HG02852 (cell line): ENCODE results near the gene SND1.
A peak's percentile ranks its signal among the peaks of the same experiment; 100 is the strongest.

ENCODE experiments used
- ATAC-seq: cut with Tn5 transposase; IDR thresholded peaks from one replicate; pipeline ENCODE4 v1.9.1; 2021; ENCODE audit warnings: mild to moderate bottlenecking, moderate library complexity; ENCODE audit not compliant: unreplicated experiment

SND1 gene

DNA sequence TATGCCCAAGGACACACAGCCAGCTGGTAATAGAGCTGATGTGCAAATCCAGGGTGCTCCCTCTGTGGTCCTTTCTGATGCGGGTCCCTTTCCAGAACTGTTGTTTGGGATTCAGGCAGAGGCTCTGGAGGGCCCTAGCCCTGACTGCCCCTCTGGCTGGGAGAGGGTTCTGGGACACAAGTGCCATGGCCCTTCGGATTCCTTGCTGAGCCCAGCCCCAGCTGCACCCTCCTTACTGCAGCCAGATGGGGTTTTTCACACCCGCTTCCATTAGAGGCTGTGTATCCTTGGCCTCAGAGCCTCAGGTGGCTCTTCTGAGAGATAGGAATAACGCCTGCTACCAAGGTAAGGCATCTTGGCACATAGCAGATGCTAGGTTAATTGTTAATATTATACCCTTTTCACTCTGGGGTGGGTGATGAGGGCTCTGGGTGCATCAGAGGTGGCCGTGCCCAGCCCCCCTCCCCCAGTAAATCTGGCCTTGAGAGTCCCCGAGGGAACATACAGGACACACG lies 469.0 kb downstream of the SND1 start:
- ATAC-seq = no peak

DNA sequence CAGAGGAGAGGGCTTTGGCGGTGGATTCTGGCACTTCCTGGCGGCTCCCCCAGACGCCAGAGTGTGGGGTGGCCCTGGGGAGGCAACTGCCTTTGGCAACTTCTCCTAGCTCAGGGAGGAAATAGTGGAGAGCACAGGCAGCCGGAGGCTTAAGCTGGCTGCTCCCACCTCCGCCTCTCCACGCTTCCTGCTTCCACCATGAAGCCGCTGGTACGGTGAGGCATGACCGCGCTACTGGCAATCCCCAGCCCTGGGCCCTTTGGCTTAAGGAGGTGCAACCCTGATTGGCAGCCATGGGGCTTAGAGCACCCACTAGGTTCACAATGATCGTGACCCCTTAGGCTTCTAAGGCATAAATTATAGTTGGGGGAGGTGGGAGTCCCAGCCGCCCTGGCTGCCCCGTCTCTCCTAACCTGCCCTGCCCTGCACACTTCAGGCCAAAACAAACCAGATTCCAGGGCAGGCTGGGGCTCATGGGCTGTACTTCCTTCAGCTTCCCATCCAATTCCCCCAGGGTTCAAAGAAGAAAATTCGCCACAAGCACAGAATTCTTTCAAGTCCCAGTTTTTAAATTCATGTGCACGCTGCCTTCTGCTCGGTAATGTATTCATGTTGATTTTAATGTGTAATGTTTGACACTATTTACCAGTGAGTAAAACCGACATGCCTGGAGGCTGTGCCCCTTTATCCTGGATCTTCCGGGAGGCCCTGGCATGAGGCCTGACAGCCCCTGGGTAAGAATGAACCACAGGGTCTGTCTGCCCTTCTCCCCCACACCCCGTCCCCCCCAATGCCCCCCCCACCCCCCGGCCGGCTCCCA lies 469.9 kb downstream of the SND1 start:
- ATAC-seq = no peak

DNA sequence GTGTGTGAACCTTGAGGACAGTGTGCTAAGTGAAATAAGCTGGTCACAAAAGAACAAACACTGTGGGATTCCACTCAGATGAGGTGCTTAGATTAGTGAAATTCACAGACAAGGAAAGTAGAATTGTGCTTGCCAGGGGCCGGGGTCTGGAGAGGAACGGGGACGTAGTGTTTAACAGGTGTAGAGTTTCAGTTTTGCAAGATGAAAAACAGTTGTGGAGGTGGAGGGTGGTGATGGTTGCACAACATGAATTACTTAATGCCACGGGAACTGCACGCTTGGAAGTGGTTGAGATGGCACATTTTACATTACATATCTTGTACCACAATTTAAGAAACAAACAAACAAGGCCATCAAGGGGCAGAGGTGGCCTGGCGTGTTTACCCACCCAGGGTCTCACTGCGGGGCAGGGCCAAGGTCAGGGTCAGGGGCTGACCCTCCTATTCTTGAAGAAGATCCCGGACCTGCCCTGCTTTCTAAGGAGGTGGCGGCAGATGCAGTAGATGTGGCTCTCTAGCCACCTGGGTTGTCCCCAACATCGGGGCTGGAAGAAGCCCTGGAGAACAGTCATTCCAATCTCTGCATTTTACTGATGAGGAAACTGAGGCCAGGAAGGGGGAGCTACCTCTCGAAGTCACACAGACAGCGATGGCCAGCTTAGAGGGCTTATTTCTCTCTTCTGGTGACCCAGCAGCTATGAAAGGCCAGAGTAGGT lies 470.7 kb downstream of the SND1 start:
- no peak for ATAC-seq

DNA sequence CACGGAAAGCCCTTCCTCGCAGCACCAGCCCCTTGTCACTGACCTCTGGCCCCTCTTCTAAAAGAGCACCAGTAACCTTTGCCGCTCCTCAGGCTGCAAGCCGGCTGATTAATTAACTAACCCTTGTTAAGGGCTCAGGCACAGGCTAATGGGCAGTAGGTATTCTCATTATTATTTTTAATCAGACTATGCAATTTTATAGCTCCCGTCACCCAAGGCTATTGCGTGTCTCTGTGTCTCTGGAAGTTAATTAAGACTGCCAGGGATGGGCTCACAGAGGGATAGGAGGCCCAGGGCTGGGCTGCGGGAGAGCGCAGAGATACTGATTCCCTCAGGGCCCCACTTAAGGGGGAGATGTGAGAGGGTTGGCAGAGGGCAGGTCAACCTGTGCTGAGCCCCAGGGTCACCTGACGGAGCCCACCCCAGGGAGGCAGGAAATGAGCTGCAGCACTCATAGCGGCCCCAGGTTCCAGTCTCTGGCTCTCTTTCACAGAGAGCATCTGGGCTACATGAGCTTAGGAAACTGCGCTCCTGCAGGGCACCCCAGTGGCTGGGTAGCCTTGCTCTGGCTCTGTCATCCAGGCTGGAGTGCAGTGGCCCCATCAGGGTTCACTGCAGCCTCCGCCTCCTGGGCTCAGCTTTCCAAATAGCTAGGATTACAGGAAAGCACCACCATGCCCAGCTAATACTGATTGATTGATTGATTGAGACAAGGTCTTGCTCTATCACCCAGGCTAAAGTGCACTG lies 471.5 kb downstream of the SND1 start:
- ATAC-seq = no peak

DNA sequence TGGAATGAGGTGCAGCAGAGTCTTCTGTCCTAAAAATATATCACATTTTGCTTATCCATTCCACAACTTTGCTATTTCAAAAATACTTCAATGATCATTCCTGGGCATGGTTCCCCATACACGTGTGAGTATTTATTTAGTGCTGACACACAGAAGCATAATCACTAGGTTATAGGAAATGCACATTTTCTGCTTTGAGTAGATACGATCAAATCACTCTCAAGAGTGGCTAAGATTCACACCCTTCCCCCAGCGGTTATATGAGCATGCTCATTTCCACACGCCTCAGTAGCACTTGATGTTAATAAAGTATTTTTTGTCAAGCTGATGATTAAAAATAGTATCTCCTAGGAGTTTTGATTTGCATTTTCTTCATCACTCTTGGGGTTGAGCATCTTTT lies 472.8 kb downstream of the SND1 start:
- ATAC-seq = no peak

DNA sequence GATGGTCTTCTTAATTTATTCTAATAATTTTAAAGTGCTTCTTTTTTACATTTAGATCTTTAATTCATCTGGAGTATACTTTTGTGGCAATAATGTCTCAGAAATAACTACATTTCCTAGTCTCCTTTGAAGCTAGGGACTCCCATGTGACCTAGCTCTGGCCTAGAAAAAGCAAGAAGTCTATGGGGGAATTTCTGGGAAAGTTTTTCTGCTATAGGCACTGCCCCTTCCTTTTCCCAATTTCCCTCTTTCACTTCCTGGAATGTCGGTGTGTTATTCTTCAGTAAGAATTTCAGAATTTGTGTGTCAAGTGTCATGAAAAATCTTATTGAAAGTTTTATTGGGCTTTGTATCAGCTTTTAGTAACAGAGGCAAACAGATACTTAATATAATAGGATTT lies 473.8 kb downstream of the SND1 start:
- ATAC-seq = no peak

DNA sequence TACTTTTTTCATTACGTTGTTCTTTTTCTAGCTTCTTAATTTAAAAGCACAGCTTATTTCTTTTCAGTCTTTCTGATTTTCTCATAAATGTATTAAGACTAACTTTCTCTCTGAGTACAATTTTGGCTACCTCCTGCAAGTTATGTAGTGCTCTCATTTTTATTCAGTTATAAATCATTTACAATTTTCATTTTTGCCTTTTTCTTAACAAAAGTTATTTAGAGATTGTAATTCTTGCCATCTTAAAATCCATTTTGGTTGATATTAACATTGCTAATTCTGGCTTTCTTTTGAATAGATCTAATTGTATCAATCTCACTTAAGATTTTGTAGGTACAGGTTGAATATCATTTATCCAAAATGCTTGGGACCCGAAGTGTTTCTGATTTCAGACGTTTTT lies 476.4 kb downstream of the SND1 start:
- ATAC-seq = no peak

DNA sequence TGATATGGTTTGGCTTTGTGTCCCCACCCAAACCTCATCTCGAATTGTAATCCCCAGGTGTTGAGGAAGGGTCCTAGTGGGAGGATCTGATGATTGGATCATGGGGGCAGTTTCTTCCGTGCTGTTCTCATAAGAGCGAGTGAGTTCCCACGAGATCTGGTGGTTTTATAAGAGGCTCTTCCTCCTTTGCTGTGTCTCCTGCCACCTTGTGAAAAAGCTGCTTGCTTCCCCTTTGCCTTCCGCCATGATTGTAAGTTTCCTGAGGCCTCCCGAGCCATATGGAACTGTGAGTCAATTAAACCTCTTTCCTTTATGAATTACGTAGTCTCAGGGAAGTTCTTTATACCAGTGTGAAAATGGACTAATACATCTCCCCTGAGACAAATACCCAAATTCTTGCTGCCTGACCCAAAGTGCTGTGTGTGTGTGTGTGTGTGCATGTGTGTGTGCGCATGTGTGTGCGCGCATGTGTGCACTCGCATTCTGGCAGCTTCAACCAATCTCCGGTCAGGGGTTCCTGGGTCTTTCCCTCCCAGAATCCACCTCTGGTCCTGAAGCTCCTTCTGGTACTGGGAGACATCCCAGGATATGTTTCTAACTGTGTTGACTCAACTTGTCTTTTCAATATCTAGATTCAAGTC lies 477.4 kb downstream of the SND1 start:
- no peak for ATAC-seq

DNA sequence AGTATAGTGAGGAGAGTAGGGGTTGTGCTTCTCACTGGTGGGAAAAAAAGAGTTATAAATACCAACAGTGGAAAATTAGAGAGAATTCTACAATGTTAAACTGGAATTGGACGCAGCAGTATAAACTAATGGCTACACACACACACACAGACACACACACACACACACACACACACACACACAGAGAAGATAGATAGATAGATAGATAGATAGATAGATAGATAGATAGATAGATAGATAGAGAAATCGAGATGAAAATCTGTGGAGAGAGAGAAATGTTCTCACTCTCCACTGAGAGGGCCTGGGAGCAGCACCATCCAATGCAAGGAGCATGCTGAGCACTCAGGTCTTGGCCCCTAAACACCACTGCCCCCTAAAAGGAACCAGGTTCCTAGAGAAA lies 479.1 kb downstream of the SND1 start:
- no peak for ATAC-seq

DNA sequence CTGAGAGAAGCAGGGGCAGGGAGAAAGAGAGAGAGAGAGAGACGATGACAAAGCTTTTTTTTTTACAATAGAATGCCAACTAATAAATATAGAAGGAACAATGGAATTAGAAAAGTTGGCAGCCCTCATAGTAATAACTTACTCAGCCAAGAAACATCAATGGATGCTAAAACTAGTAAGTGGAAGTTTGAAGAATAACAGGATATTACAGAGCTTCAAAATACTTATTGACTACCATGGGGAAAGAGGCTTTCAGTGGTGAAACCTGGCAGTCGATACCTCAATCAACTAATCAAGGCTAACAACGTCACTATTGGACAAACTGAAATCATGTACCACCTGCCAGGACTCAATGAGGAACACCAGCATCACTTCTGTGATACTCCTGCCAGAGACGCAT lies 479.7 kb downstream of the SND1 start:
- no peak for ATAC-seq

DNA sequence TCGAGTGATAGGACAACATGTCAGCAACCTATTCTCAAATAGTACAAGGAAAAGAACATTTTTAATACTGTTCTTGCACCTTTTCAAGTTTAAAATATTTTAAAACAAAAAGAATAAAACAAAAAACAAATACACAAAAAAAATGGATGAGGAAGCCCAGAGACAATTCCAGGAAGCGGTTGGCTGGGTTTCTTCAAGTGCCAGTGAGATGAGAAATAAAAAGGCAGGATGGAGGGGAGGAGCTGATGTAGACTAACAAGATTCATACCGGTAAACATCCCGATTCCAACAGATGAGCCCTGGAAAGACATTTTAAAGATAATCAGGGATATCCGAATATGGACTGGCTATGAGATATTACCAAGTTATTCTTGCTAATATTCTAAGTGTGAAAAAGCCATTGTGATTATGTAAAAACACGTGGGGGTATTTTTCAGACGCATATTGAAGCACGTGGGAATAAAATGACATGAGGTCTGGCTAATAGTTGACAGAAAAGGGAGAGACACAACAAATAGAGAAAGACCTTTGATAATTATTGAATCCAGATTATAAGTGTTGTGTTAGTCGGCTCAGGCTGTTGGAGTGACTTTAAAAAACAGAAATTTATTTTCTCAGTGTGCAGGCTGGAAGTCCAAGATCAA lies 480.6 kb downstream of the SND1 start:
- no peak for ATAC-seq

DNA sequence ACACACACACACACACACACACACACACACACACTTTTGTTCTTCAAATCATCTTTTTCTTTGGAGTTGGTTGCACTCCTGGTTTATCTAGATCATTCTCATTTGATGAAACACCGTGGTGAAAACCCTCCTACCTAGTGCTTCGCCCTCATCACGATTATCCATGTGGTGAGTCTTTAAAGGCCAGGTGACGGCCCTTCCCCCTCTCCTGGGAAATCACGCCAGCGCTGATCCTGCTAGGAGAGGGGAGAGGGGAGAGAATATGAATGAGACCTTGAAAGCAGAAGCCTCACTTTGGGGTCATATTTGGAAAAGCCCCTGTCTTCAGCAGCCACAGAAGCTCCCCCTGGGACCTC lies 483.1 kb downstream of the SND1 start:
- no peak for ATAC-seq

DNA sequence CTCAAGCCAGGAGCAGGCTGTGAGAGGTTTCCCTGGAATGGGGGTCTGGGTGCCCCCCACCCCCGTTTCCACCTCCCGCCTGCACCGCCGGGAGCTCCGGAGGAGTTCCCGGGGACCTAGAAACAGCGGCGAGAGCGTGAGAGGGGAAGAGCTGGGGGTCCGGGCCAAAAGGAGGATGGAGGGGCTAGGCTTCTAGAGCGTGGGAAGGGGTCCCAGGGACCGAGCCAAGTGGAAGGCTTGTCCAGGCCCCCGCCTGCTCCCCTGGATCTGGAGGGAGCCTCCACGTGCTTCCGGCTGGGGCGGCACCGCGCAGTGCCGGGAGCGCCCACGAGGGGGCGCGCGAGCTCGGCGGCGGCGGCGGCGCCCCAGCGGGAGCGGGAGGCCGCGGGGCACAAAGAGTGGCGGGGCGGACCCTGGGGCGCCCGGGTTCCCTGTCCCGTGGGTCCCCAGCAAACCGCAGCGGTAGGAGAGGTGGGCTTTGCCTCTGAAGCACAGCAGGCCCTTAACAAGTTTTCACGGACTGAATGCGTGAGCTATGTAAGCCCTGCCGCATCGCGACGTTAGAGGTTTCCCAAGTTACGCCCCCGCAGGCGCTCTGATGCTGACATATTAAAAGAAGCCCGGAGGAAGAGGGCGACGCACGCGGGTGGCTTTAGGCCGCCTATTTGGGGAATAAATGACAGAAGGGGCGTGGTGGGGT lies 483.7 kb downstream of the SND1 start:
- ATAC-seq = peak; percentile 93

DNA sequence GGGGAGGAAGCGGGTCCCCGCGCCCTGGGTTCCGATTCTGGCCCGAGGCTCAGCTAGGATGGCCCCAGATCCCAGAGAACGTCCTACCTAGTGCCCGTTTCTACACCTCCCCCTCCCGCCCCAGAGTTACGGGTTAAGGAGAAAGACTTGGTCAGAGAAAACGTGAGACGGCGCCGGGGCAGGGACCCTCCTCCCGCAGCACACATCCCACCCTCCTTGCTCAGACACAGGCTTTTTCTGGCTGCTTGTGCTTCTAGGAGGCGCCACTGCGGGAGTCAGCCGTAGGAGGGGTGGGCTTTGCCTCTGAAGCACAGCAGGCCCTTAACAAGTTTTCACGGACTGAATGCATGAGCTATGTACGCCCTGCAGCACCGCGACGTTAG lies 484.2 kb downstream of the SND1 start:
- no peak for ATAC-seq

DNA sequence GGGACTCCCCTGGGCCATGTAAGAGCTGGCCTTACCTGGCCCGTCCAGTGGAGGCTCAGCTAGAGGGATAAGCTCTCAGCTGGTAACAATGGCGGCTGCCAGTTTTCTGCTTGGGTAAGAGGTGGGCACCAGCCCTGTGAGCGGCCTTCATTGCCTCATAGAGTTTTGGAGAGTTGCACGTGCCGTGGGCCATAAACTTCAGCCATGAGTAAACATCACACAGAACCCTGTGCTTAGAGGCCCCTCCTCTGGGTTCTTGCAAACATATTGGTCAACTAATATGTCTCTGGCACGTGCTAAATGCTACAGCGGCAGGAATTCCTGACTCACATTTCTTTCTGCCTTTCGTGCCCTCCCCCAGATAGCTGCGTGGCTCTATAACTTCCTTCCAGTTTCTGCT lies 485.2 kb downstream of the SND1 start:
- ATAC-seq = no peak

DNA sequence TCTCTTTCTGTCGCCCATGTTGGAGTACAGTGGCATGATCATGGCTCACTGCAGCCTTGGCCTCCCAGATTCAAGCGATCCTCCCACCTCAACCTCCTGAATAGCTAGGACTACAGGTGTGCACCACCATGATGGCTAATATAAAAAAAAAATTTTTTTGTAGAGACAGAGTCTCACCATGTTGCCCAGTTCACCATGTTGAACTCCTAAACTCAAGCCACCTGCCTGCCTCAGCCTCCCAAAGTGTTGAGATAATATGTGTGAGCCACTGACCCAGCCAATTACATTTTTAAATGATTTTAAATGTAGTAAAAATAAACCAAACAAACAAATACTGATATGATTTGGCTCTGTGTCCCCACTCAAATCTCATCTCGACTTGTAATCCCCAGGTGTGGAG lies 487.4 kb downstream of the SND1 start:
- no peak for ATAC-seq

DNA sequence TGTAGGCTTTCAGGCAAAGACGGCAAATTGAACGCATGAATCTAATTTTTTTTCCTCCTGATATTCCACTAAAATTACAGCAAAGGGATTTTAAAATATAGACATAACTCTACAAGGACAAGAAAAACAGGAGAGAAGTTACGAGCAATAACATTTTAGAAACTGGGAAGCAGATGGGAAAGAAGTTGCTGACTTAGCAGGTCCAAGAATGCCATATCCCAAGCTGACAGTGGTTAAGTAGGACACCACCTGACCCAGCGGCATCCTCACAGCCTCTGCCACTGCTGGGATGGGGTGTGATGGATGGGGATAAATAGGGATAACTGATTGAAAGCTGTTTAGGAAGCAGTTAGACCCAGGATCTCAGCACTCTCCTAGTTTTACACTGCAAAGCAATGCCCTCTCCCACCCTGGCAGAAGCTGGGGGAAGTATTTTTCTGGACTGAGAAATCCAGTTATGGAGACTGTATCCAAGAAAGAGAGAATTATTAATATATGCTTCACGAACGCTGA lies 489.7 kb downstream of the SND1 start:
- ATAC-seq = no peak
